Fibroblast of lung (primary cell): ENCODE data around the gene TAX1BP1.

Experiments used
- EZH2 ChIP-seq: IDR thresholded peaks from 2 replicates; pipeline ENCODE4 v1.5.1; 2012; ENCODE audit warnings: low read length, control low read depth, mild to moderate bottlenecking; ENCODE audit errors: missing control alignments
- TF ChIP-seq, protein P1 (sequence below), 2 donors: IDR thresholded peaks in 1 of 2; conservative IDR thresholded peaks in 1 of 2; 1 replicate in 1 of 2; 2 replicates in 1 of 2; pipeline ENCODE4 v1.5.1; 2011 to 2012; ENCODE audit warnings: low read length in 2 of 2, control low read depth in 1 of 2, inconsistent platforms in 1 of 2, low read depth in 1 of 2, mild to moderate bottlenecking in 1 of 2

- no peak for TF ChIP-seq EZH2
- TF ChIP-seq, protein P1, sequence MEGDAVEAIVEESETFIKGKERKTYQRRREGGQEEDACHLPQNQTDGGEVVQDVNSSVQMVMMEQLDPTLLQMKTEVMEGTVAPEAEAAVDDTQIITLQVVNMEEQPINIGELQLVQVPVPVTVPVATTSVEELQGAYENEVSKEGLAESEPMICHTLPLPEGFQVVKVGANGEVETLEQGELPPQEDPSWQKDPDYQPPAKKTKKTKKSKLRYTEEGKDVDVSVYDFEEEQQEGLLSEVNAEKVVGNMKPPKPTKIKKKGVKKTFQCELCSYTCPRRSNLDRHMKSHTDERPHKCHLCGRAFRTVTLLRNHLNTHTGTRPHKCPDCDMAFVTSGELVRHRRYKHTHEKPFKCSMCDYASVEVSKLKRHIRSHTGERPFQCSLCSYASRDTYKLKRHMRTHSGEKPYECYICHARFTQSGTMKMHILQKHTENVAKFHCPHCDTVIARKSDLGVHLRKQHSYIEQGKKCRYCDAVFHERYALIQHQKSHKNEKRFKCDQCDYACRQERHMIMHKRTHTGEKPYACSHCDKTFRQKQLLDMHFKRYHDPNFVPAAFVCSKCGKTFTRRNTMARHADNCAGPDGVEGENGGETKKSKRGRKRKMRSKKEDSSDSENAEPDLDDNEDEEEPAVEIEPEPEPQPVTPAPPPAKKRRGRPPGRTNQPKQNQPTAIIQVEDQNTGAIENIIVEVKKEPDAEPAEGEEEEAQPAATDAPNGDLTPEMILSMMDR (conservative IDR thresholded peaks at IDR 0.05 in 1 of 2, IDR thresholded peaks at IDR 0.05 in 1 of 2; ENCODE audit: low read depth in 1 of 2, low read length in 2 of 2), result no peak
Measured at GRCh38 chr7:27704422-27705199, 35.4 kb upstream of the TAX1BP1 start.
